Measurements from ENCODE around the gene SLITRK2.

The SLITRK2 gene

GRCh38 chrX:145853181-145853580 is 35.6 kb downstream of the SLITRK2 start:
- TF ChIP-seq REST (IDR thresholded peaks at IDR 0.05; ENCODE audit: low read depth), result no peak
- TF ChIP-seq EGR1 (IDR thresholded peaks at IDR 0.05), result no peak
- TF ChIP-seq FOXM1 (IDR thresholded peaks at IDR 0.05; ENCODE audit: borderline replicate concordance, low read depth), result no peak
- no peak for TF ChIP-seq NFIC (IDR thresholded peaks at IDR 0.05)

GRCh38 chrX:145856181-145856580 is 38.6 kb downstream of the SLITRK2 start:
- TF ChIP-seq USF1 (IDR thresholded peaks at IDR 0.05), result no peak
- TF ChIP-seq TCF12 (IDR thresholded peaks at IDR 0.05; ENCODE audit: low read depth), result no peak
- TF ChIP-seq MAX (IDR thresholded peaks at IDR 0.05), result no peak
- TF ChIP-seq EP300 (IDR thresholded peaks at IDR 0.05; ENCODE audit: borderline replicate concordance), result no peak
- no peak for TF ChIP-seq TEAD4 (IDR thresholded peaks at IDR 0.05)
- no peak for TF ChIP-seq RAD21 (IDR thresholded peaks at IDR 0.05; ENCODE audit: low read depth)
- no peak for TF ChIP-seq REST (IDR thresholded peaks at IDR 0.05; ENCODE audit: low read depth)
- TF ChIP-seq TAF1 (IDR thresholded peaks at IDR 0.05; ENCODE audit: low read depth), result no peak

GRCh38 chrX:145861818-145862217 is 44.2 kb downstream of the SLITRK2 start:
- no peak for TF ChIP-seq RAD21 (IDR thresholded peaks at IDR 0.05; ENCODE audit: low read depth)
- no peak for TF ChIP-seq EP300 (IDR thresholded peaks at IDR 0.05; ENCODE audit: borderline replicate concordance)
- TF ChIP-seq NFIC (IDR thresholded peaks at IDR 0.05), result no peak
- TF ChIP-seq YY1 (IDR thresholded peaks at IDR 0.05; ENCODE audit: low read depth), result no peak
- no peak for TF ChIP-seq FOXM1 (IDR thresholded peaks at IDR 0.05; ENCODE audit: borderline replicate concordance, low read depth)
- no peak for TF ChIP-seq MAX (IDR thresholded peaks at IDR 0.05)
- no peak for TF ChIP-seq CEBPB (IDR thresholded peaks at IDR 0.05)
- no peak for TF ChIP-seq TCF12 (IDR thresholded peaks at IDR 0.05; ENCODE audit: low read depth)
- TF ChIP-seq TAF1 (IDR thresholded peaks at IDR 0.05; ENCODE audit: low read depth), result no peak
- no peak for TF ChIP-seq TEAD4 (IDR thresholded peaks at IDR 0.05)
- no peak for TF ChIP-seq CREB1 (IDR thresholded peaks at IDR 0.05; ENCODE audit: low read depth)
- no peak for TF ChIP-seq USF1 (IDR thresholded peaks at IDR 0.05)
- no peak for TF ChIP-seq ZBTB7A (IDR thresholded peaks at IDR 0.05; ENCODE audit: low read depth)
- TF ChIP-seq REST (IDR thresholded peaks at IDR 0.05; ENCODE audit: low read depth), result no peak
- no peak for TF ChIP-seq EGR1 (IDR thresholded peaks at IDR 0.05)

GRCh38 chrX:145865082-145865481 is 47.5 kb downstream of the SLITRK2 start:
- no peak for TF ChIP-seq CREB1 (IDR thresholded peaks at IDR 0.05; ENCODE audit: low read depth)
- no peak for TF ChIP-seq USF1 (IDR thresholded peaks at IDR 0.05)
- TF ChIP-seq REST (IDR thresholded peaks at IDR 0.05; ENCODE audit: low read depth), result no peak
- TF ChIP-seq EGR1 (IDR thresholded peaks at IDR 0.05), result no peak
- no peak for TF ChIP-seq EP300 (IDR thresholded peaks at IDR 0.05; ENCODE audit: borderline replicate concordance)
- TF ChIP-seq NFIC (IDR thresholded peaks at IDR 0.05), result no peak
- no peak for TF ChIP-seq MAX (IDR thresholded peaks at IDR 0.05)
- no peak for TF ChIP-seq ZBTB7A (IDR thresholded peaks at IDR 0.05; ENCODE audit: low read depth)
- no peak for TF ChIP-seq RAD21 (IDR thresholded peaks at IDR 0.05; ENCODE audit: low read depth)
- TF ChIP-seq TEAD4 (IDR thresholded peaks at IDR 0.05), result no peak
- TF ChIP-seq YY1 (IDR thresholded peaks at IDR 0.05; ENCODE audit: low read depth), result no peak
- no peak for TF ChIP-seq TAF1 (IDR thresholded peaks at IDR 0.05; ENCODE audit: low read depth)
- TF ChIP-seq TCF12 (IDR thresholded peaks at IDR 0.05; ENCODE audit: low read depth), result no peak
- no peak for TF ChIP-seq CEBPB (IDR thresholded peaks at IDR 0.05)
- no peak for TF ChIP-seq FOXM1 (IDR thresholded peaks at IDR 0.05; ENCODE audit: borderline replicate concordance, low read depth)
